Measurements from ENCODE around the gene SCUBE2. TPM values are rescaled to one million over a fixed set of nuclear protein-coding genes. Genes with fewer than 3 reads are reported as not detected.

The SCUBE2 gene
- polyA plus RNA-seq, 2 of the 4 experiments (the other 2 are of a cell fraction): 0.49 to 0.63 TPM

DNA sequence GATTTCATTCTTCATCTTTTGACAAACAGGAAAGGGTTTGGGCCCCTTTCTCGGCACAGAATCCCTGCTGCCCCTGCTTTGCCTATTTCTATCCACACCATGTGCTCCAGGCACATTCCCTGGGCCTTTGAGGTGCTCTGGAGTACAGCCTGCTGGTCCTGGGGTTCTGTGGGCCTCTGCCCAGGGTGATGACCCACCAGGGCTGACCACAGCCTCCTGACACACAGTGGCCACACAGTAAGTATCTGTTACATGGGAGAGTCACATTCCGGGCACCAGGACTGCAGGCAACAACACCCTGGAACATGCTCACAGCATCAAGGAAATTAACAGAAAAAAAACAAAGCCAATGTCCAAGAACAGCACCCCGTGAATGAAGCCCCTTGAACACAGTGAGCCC is 39.1 kb downstream of the SCUBE2 start:
- ATAC-seq (no peak), DNase-seq (ENCODE audit: low read depth in 1 of 2, low spot score in 1 of 2) (no peak), FAIRE-seq (no peak)
- Histone ChIP-seq H3K4me1 (no peaks in the 10 kb centered on the region), H3K9me3 (no peaks in the 10 kb centered on the region), H3K4me2 (no peak overlapping the region), H3K4me3 (no peak overlapping the region), H3K27ac (no peak overlapping the region)
- POLR2A ChIA-PET: no interaction called here
- TF ChIP-seq CHD2 (IDR thresholded peaks at IDR 0.05; ENCODE audit: low read length, partially characterized antibody) (no peak), HOXB5 (CRISPR knock-in tag; IDR thresholded peaks at IDR 0.05) (no peak), CBX8 (IDR thresholded peaks at IDR 0.05) (no peak)
- CTCF ChIA-PET: interaction anchor here (2.5 kb wide), 1 partner anchor 37 kb away, joined by 8 read pairs; no protein-coding TSS in a partner anchor
- 56% methylated on average over 3 of the region's 3 CpGs for WGBS (ENCODE audit: missing lambda C conversion rate)

- ATAC-seq (no peak), FAIRE-seq (no peak), DNase-seq (ENCODE audit: low read depth in 1 of 2, low spot score in 1 of 2) (no peak)
- no peak overlapping the region for H3K4me2 ChIP-seq
- TF ChIP-seq HES2 (IDR thresholded peaks at IDR 0.05) (no peak), KDM5A (IDR thresholded peaks at IDR 0.05) (no peak), GATA3 (IDR thresholded peaks at IDR 0.05; ENCODE audit: borderline replicate concordance) (no peak), EHF (CRISPR knock-in tag; IDR thresholded peaks at IDR 0.05) (no peak)
- TF ChIP-seq, protein P1, sequence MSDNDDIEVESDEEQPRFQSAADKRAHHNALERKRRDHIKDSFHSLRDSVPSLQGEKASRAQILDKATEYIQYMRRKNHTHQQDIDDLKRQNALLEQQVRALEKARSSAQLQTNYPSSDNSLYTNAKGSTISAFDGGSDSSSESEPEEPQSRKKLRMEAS (IDR thresholded peaks at IDR 0.05): no peak
- ChIA-PET POLR2A (no interaction called here), CTCF (interaction anchor here (0.7 to 2.5 kb wide), 2 partner anchors 16 to 35 kb away, joined by 3 to 8 read pairs; no protein-coding TSS in a partner anchor)
- no peaks in the 10 kb centered on the region for H3K4me1 ChIP-seq
- H3K27ac ChIP-seq: no peak overlapping the region
- WGBS (ENCODE audit: missing lambda C conversion rate): 60% methylated on average over 2 of the region's 2 CpGs
- H3K9me3 ChIP-seq: no peaks in the 10 kb centered on the region
- H3K4me3 ChIP-seq: no peak overlapping the region
Observed at GRCh38 chr11:9049959-9050358, 41.4 kb downstream of the SCUBE2 start.

DNA sequence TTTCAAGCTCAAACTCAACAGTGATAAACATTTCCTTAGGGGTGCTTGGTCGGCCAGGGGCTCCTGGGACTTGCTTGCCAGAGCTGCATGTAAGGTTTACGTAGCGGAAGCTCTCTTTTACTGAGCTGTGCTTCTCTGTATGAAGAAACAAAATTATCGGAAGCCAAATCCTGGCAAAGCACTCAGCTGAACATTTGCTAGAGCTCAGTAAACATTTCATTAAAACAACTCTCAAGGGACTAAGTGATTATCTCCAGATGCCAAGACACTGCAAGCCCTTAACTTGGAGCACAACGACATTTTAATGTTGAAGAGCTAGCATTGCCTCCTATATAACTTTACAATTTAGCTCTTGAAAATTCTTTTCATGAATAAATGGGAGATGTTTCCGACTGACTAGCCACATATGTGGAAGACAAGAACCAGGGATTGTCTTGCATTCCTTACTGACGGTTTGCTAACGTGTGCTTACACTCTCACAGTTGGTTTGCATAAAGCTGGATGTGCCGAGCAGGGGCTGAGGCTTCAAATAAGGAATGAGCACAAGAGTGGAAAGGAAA is 43.4 kb downstream of the SCUBE2 start:
- H3K4me3 ChIP-seq: no peak overlapping the region
- DNase-seq (ENCODE audit: low read depth in 1 of 2, low spot score in 1 of 2): no peak
- H3K27ac ChIP-seq: no peak overlapping the region
- H3K4me2 ChIP-seq: no peak overlapping the region
- no peak for FAIRE-seq
- POLR2A ChIA-PET: no interaction called here
- CTCF ChIA-PET: interaction anchor here (0.9 to 1.5 kb wide), 5 partner anchors 17 to 89 kb away, joined by 3 to 7 read pairs (median 5); no protein-coding TSS in a partner anchor
- no peaks in the 10 kb centered on the region for H3K9me3 ChIP-seq
- no peak for ATAC-seq
- no peaks in the 10 kb centered on the region for H3K4me1 ChIP-seq
- 62% methylated on average over 9 of the region's 9 CpGs for WGBS (ENCODE audit: missing lambda C conversion rate)
- no peak for TF ChIP-seq POLR2AphosphoS2 (conservative IDR thresholded peaks at IDR 0.05; ENCODE audit: low read length)
- no peak for TF ChIP-seq NR3C1 (IDR thresholded peaks at IDR 0.05)
- no peak for TF ChIP-seq KDM1A (IDR thresholded peaks at IDR 0.05; ENCODE audit: low read depth)
- TF ChIP-seq, protein P2, sequence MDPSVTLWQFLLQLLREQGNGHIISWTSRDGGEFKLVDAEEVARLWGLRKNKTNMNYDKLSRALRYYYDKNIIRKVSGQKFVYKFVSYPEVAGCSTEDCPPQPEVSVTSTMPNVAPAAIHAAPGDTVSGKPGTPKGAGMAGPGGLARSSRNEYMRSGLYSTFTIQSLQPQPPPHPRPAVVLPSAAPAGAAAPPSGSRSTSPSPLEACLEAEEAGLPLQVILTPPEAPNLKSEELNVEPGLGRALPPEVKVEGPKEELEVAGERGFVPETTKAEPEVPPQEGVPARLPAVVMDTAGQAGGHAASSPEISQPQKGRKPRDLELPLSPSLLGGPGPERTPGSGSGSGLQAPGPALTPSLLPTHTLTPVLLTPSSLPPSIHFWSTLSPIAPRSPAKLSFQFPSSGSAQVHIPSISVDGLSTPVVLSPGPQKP (IDR thresholded peaks at IDR 0.05; ENCODE audit: low read depth, low read length): no peak
- TF ChIP-seq HES2 (IDR thresholded peaks at IDR 0.05): no peak
- no peak for TF ChIP-seq NPAS2 (CRISPR knock-in tag; IDR thresholded peaks at IDR 0.05; ENCODE audit: borderline replicate concordance)
- no peak for TF ChIP-seq RNF2 (IDR thresholded peaks at IDR 0.05; ENCODE audit: borderline replicate concordance, low read depth)
- no peak for TF ChIP-seq JUNB (IDR thresholded peaks at IDR 0.05)
- no peak for TF ChIP-seq USF2 (IDR thresholded peaks at IDR 0.05)
- no peak for TF ChIP-seq ZNF302 (CRISPR knock-in tag; IDR thresholded peaks at IDR 0.05)
- TF ChIP-seq BHLHE40 (IDR thresholded peaks at IDR 0.05; ENCODE audit: low read depth, low read length): no peak
- TF ChIP-seq, protein P3, sequence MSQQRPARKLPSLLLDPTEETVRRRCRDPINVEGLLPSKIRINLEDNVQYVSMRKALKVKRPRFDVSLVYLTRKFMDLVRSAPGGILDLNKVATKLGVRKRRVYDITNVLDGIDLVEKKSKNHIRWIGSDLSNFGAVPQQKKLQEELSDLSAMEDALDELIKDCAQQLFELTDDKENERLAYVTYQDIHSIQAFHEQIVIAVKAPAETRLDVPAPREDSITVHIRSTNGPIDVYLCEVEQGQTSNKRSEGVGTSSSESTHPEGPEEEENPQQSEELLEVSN (IDR thresholded peaks at IDR 0.05; ENCODE audit: borderline replicate concordance, low read depth): no peak
- TF ChIP-seq RCOR1 (IDR thresholded peaks at IDR 0.05; ENCODE audit: low read depth, low read length): no peak
- no peak for TF ChIP-seq HOXA7 (CRISPR knock-in tag; IDR thresholded peaks at IDR 0.05)
- no peak for TF ChIP-seq JUN (IDR thresholded peaks at IDR 0.05)
- no peak for TF ChIP-seq TFCP2L1 (CRISPR knock-in tag; IDR thresholded peaks at IDR 0.05)
- TF ChIP-seq KDM5A (IDR thresholded peaks at IDR 0.05): no peak
- TF ChIP-seq FOXS1 (CRISPR knock-in tag; IDR thresholded peaks at IDR 0.05): no peak
- no peak for TF ChIP-seq HOXB5 (CRISPR knock-in tag; IDR thresholded peaks at IDR 0.05)
- TF ChIP-seq ZFP36 (IDR thresholded peaks at IDR 0.05; ENCODE audit: borderline replicate concordance, partially characterized antibody): no peak

Data from A549 (cell line).